HG03565 (cell line): ENCODE results near the gene SLC13A5.
"Not testable (repeated sequence)": the region's sequence is repeated elsewhere in the genome, so short reads cannot be mapped to it uniquely, and the experiment has no call there.

ENCODE experiments used
- ATAC-seq: cut with Tn5 transposase; IDR thresholded peaks from one replicate; pipeline ENCODE4 v1.9.1; 2021; ENCODE audit warnings: mild to moderate bottlenecking, moderate library complexity; ENCODE audit not compliant: unreplicated experiment

Gene SLC13A5

DNA sequence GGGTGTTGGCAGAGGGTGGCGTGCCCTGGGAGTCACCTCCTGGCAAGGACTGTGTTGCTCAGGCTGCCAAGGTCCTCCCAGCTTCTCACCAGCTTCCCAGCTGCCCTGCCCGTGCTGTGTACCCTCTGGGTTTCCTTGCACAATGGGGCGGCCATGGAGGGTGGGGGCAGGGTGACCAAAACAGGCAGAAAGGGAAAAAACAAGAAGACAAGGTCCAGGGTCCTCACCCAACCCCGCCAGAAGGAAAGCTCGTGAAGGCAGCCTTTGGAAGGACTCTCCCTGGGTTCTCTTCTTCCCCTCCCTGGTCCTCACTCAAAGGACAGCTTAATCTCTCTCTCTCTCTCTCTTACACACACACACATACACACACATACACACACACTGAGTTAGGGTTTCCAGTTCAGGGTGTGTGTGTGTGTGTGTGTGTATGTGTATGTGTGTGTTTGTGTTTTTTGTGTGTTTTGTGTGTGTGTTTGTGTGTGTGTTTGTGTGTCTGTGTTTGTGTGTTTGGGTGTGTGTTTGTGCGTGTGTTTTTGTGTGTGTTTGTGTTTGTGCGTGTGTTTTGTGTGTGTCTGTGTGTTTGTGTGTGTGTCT lies 2.0 kb downstream of the SLC13A5 start:
- ATAC-seq: no peak

DNA sequence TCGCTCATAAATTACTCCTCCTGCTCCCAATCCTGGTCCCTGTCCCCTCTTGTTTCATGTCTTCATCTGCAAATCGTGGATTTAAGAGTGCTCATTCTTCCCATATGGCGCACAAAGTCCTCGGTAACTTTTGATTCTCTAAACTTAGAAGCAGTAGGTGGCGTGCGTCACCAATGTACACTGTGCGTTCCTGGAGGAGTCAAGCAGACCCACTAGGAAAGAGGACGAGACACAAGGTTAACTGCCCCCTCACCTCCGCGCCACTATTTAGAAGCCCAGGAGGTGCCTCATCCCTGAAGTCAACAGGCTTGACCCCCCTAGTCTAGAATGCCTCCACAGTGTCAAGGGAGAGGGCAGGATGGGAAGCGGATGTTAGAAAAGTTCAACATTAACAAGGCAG lies 2.9 kb downstream of the SLC13A5 start:
- no peak for ATAC-seq

DNA sequence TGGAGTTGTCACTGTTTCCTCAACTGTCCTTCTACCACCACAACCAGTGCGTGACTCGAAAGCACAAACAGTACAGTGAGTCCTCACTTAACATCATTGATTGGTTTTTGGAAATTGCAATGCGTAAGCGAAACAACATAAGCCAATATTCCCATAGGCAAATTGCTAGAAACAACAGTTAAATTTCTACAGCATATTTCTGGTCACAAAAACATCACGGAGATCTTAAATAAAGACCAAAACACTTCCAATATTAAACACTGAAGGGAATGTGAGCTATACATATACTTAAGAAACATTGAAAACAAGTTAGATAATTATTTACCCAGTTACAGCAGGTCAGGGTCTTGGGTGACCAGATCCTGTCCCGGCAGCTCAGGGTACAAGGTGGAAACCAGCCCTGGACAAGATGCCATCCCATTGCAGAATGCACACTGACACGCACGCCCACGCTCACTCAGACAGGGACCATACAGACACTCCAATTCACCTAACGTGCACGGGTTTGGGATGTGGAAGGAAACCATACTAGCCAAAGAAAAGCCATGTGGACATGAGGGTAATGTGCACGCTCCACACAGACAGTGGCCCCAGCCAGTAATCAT lies 4.7 kb downstream of the SLC13A5 start:
- no peak for ATAC-seq

DNA sequence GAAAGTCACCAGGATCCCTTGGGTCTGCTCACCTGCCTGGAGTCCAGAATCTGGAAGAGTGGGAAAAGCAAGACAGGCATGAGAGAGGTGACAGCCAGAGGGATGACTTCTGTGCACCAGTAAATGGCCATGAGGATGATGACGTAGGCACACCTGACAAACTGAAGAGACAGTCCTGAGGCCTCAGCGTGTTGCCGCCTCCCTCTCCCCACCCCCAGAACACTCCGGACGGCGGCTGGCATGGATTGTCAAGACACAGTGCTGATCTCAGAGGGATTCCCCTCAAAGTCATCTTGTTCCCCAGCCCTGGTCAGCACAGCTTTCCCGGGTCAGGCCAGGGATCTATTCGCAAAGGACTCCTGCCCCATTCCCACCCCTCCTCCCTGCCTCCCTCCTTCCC lies 6.2 kb downstream of the SLC13A5 start:
- no peak for ATAC-seq

DNA sequence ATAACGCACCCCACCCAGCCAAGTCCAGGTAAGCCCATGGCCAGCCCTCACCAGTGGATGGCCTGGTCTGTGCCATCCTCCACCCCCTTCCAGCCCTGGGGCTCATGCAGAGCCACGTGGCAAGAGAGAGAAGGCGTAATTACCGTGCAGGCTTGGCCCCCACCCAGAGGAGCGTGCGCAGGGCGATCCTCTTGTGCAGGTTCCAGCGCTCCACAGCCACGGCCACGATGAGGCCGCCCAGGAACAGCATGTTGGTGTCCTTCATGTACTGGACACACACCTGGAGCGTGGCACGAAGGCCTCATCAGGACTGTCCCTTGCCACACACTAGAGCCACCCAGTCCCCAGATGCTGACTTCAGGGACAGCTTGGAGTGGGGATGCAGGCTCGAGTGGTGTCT lies 6.7 kb downstream of the SLC13A5 start:
- ATAC-seq: no peak

DNA sequence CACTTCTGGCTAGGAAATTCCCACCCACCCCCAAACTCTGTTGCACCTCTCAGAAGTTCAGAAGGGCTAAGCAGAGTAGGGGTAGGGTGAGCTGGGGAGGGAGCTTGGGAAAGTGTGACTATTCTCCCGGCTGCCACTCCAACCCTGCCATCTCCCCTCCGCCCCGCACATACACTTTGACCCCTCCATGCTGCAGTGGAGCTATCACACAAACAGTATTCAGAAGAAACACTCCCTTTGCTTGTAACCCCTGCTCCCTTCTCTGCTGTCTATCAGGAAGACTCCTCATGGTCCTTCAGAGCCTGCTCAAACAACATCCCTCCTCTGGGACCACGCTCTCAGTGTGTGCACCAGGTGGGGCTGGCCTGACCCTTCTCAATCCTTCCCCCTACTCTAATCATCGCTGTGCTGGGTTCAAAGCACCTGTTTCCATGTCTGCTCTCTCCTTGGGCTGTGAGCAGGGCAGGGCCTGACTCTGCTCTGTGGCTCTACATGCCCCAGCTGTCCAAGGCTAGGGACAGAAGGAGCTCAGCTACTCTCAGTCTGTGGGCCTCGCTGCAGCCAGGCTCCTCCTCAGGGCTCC lies 8.6 kb downstream of the SLC13A5 start:
- ATAC-seq: no peak

DNA sequence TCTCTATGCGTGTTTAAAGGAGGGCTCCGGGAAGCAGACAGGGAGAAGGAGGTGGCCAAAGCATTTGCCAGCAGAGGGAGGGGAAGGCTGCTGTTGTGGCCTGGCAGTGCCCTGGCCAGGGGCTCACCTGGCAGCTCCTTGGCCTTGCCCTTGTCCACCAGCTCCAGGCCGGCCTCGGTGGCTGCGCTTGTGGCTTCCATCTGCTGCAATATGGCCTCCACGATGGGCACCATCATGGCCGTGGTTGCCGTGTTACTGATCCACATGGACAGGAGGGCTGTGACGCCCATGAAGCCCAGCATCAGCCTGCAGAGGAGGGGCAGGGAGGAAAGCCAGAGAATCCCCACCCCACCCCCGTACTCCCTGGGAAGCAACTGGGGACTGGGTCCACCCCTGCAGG lies 9.4 kb downstream of the SLC13A5 start:
- ATAC-seq: no peak

DNA sequence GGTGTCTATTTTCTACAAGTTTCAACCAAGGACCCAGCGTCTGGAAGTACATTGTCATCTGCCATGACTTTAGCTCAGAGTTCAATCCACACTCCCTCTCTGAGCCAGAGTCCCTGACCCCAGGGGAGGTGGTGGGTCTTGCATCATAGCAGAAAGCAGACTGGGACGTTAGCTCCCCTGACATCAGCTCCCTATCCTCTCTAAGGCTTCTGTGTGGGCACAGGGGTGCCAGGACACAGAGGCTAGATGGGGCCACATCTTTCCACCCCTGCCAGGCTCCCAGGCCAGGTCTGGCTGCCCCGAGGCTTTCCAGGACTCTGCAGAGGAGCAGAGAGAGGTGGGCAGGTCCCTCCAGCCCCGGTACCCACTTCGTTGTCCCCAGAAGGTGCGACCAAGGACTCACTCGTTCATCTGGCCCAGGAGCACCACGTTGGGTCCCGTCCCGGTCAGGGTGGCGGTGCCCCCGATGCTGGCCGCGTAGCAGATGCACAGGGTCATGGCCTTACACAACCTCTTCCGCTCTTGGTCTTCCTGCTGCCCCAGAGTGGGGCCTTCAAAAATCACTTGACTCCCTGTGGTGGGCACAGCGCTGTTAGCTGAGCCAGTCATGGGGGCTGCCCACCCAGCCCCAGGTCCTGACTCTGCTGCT lies 10.5 kb downstream of the SLC13A5 start:
- no peak for ATAC-seq

DNA sequence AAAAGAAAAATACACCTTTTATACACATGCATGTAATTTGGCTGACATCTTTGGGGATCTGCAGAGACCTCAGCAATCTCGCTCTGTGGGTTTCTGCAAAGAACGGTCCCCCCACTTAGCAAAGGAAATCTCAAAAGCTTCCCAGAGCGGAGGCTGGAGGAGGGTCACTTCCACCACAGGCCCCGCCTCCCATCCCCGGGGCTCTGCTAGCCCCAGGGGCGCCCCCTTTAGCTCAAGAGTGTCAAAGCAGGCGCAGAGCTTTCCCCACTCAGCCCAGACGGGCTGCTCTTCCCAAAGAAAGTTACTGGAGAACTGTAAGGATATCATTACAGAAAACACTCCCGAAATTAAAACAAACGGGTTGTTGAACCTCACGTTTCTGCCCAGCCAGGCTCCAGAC lies 11.4 kb downstream of the SLC13A5 start:
- ATAC-seq: no peak

DNA sequence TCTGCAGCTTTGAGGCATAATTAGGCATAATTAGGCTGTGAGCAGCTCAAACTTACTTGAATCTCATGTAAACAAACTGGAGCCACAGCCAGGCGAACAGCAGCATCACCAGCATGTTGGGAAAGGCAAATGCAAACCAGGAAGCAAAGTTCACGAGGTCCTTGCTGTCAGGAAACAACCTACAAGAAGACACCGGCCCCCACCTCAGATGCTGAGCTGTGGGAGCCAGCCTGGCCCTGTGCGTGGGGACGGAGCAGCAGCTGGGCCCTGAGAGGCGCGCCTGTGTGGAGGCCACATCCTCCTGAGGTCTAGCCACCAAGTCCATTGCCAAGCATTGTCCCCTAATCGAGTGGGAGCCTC lies 12.2 kb downstream of the SLC13A5 start:
- no peak for ATAC-seq

DNA sequence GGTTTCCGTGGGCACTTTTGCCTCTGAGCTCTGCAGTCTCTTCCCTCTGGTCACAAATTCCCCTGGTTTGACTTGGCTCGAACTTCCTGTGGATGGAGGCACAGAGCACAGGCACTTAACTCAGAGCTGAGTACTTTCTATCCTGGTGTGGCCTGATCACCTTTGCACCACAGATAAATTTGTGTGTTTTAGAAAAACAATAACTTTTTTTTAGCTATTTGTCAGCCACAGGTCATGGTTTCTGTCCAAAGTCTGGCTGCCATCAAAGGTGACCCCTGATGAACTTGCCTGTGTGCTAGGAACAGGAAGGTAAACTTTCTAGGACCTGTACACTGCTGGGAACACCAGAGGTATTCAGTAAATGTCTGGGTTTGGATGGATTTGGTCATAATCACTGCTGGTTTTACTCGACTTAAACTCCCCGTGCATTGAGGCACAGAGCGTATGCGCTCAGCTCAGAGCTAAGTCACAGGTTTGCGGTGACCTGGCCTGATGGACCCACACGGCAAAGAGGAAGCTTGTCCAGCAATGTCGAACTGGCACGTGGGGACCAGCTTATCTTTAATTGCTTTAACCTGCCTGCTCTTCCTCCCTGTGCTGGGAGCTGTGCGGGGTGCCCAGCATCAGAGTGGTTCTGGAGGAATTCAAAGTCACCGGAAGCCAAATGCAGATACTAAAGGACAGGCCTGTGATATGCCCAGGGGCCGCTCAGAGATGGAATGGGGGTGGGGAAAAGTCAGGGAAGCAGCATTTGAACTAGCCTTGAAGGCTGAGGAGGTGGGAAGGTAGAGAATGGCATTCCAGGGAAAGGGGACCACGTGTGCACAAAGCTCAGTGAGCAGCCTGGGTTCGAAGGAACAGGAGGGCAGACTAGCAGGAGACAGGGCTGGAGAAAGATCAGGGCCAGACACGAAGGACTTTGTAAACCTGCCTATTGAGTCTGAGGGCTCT lies 12.9 kb downstream of the SLC13A5 start:
- ATAC-seq: no peak

DNA sequence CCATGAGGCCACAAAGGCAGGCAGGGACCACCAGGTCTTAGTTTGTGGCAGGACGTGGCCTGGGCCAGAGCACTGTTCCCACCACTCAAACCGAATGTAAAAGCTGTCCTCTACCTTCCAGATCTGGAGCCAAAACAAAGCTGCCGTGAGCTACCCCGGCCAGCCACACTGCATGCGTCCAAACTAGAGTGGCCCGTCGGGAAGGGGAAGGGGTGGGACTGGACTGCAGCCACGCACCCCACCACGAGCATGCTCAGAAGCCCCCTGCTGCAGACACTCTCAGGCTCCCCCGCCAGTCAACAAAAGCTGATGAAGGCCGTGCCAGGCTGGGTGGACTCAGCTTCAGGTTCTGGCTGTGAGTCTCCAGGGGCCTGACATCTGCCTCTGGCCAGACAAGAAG lies 15.2 kb downstream of the SLC13A5 start:
- no peak for ATAC-seq

DNA sequence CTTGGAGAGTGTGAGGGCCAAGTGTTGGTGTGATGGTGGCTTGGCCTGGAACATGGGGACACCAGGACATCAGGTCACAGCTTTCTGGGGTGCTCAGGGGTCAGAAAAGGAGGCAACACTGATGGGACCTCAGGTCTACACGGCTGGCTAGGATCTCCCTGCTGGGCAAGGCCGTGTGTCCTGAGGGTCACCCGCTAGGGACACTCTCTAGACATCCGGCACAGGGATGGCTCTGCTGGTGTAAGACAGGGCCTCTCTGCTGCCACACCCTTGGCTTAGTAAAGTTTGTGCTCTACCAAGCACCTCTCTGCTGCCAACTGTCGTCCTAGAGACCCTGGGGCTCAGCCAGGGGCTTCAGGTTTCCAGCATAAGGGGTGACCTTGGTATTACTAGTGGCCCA lies 16.3 kb downstream of the SLC13A5 start:
- no peak for ATAC-seq

DNA sequence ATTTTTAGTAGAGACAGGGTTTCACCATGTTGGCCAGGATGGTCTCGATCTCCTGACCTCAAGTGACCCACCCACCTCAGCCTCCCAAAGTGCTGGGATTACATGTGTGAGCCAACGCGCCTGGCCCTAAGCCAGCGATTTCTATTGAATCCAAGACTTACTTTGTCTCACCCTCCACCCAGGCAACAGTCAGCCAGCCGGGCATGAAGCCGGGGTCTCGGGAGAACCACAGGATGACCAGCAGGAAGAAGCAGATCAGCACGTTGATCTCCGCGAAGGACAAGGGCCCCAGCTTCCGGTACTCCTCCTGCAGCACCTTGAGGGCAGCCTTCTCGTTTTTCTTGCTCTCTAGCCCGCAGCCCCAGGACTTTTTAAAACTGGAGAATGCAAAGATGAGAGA lies 17.6 kb downstream of the SLC13A5 start:
- ATAC-seq: no peak

DNA sequence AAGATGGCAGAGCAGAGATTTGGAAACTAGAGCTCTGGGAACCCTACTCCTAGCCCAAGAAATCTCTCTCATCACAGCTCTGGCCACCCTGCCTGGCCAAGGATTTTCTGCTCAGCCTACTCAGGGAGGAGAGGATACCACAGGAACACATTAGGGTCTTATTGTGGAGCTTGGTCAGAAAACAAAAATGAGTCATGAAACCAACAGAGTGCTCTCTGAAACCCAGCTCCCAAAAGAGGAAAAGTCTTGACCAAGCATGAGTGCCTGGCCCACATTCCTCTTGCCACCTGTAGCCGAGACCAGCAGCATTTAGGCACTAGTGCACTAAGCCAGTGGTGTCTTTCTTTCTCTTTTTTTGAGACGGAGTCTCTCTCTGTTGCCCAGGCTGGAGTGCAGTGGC lies 18.1 kb downstream of the SLC13A5 start:
- no peak for ATAC-seq

DNA sequence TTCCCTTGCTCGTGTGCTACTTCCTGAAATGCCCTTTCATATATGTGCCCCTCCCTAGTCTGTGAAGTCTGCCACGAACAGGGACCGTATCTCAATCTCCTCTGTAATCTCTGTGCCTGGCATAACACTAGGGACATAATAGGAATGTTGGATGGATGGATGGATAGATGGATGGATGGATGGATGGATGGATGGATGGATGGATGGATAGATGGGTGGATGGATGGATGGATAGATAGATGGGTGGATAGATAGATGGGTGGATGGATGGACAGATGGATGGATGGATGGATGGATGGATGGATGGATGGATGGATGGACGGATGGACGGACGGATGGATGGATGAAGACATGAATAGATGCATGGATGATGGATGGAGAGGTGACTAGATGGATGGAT lies 21.2 kb downstream of the SLC13A5 start:
- not testable (repeated sequence) for ATAC-seq

DNA sequence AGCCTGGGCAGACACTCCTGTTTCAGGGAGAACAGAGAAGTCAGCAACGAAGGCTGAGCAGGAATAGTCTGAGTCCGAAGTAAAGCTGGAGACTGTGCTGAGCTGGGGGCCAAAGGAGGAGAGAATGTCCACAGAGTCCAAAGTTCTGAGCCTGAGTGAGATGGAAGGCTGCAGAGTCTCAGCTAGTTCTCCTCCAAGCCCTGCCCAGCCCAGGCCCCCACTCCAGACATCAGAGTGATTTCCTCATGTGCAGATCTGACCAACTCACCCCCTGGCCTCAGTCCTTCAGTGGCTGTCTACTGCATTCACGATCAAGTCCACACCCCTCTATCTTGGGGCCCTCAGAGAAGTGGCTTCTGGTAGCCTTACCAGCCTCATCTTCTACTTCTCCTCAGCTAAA lies 21.6 kb downstream of the SLC13A5 start:
- ATAC-seq: no peak

DNA sequence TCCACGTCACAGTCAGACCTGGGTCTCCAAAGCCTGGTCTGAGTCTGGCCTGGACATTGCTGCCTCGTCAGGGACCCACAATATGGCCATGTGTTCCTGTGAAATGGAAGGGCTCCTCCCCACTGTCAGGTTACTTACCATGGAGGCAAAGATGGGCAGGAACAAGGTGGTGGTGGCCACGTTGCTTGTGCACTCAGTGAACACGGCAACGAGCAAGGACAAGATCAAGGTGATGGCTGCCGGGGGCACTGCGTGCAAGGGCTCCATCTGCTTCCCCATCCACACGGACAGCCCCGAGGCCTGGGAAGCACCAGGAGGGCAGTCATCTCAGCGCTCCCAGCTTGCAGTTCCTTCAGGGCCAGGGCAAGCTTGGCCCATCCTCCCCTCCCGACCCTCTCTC lies 22.5 kb downstream of the SLC13A5 start:
- ATAC-seq: no peak

DNA sequence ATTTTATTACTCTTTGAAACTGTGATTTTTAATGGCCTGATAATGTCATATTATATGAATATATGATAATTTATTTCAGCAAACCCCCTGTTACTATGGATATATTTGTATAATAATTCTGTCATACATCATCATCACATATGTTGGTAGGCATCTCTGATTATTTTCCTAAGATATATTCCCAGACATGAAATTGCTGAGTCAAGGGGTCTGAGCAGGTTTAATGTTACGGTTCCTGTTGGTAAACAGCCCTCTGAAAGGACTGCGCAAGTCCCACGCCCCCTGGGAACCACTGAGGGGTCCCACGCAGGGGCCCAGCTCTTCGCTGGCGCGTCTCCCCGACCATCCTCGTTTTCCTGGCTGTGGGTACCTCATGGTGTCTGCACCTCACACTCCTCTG lies 24.2 kb downstream of the SLC13A5 start:
- ATAC-seq: no peak

DNA sequence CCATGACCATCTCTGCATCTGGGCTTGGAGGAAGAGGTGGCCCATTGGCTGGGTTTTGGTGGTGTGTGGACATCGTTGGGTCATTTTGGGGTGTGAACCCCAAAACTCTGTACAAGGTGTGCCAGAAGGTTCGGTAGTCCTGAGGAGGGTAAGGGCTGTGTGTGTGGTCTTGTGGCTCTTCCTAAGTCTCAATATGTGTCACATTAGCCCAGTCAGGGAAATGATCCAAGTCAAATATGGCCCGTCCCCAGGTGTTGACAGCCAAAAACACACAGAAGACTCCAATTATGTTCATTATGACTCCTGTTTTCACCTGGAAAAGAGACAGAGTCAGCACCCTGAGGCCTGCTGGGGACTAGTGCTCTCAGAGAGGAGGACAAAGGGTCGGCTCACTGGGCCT lies 27.1 kb downstream of the SLC13A5 start:
- no peak for ATAC-seq
